MG63 (cell line): ENCODE measurements around the gene MS4A6E. TPM values are rescaled to one million over a fixed set of nuclear protein-coding genes. Genes with fewer than 3 reads are reported as not detected.
"Not testable (repeated sequence)": the region's sequence is repeated elsewhere in the genome, so short reads cannot be mapped to it uniquely, and the experiment has no call there.

Experiments
- DNase-seq: peaks from one replicate; pipeline ENCODE4 v3.0.0-alpha.2; 2020
- H3K27me3 ChIP-seq: fragments of 250-450 bp; sonication (Bioruptor Pico); 2 replicates; pipeline ENCODE4 v1.5.1; 2020; ENCODE audit warnings: mild to moderate bottlenecking, moderate library complexity
- H3K36me3 ChIP-seq: fragments of 250-450 bp; sonication (Bioruptor Pico); 2 replicates; pipeline ENCODE4 v1.5.1; 2020; ENCODE audit warnings: mild to moderate bottlenecking, moderate library complexity
- H3K4me3 ChIP-seq: fragments of 250-450 bp; sonication (Bioruptor Pico); 2 replicates; pipeline ENCODE4 v1.5.1; 2020; ENCODE audit warnings: mild to moderate bottlenecking, moderate library complexity
- H3K9me3 ChIP-seq: fragments of 250-450 bp; sonication (Bioruptor Pico); 2 replicates; pipeline ENCODE4 v1.5.1; 2020; ENCODE audit warnings: mild to moderate bottlenecking, moderate library complexity
- total RNA-seq: library from RNA; depleted of rRNA; stranded (reverse); fragments of >200 nt; shearing (Covaris generic); gene quantifications from 2 replicates; pipeline ENCODE4 v1.2.3, GENCODE V29; 2014; ENCODE audit warnings: low replicate concordance

MS4A6E gene
- total RNA-seq, 1 experiment from 2014 or later, result not detected

GRCh38 chr11:60363542-60364470 is 36.8 kb downstream of the MS4A6E start:
- no peaks in the 10 kb centered on the region for H3K36me3 ChIP-seq
- no peaks in the 10 kb centered on the region for H3K9me3 ChIP-seq
- no peaks in the 10 kb centered on the region for H3K27me3 ChIP-seq
- DNase-seq, result peak; percentile 22
- no peak overlapping the region for H3K4me3 ChIP-seq

GRCh38 chr11:60366262-60366904 is 39.3 kb downstream of the MS4A6E start:
- H3K27me3 ChIP-seq, DNase-seq, H3K4me3 ChIP-seq, H3K36me3 ChIP-seq, H3K9me3 ChIP-seq: not testable (repeated sequence)

DNA sequence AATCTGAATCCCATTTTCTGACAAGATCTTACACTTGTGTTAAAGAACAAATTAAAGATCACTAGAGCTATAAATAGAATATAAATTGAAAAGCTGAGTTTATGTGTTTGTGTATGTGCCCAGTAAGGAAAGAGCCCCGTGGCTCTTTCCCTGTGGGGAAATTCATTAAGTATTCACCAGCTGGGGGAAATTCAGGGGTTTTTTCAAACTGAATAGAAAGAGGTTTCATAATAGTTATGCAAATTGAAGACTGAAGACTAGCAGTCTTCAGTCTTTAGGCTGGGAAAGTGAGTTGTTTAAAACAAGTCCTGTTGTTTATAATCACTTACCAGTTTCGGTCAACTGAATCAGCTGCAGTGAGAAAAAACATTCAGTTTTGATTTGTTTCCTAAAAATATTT is 40.0 kb downstream of the MS4A6E start:
- Histone ChIP-seq H3K27me3 (no peaks in the 10 kb centered on the region), H3K4me3 (no peak overlapping the region), H3K36me3 (no peaks in the 10 kb centered on the region), H3K9me3 (no peaks in the 10 kb centered on the region)
- DNase-seq, result no peak

GRCh38 chr11:60367896-60368295 is 40.8 kb downstream of the MS4A6E start:
- Histone ChIP-seq H3K27me3 (no peaks in the 10 kb centered on the region), H3K9me3 (no peaks in the 10 kb centered on the region), H3K4me3 (no peak overlapping the region), H3K36me3 (no peaks in the 10 kb centered on the region)
- DNase-seq, result no peak

GRCh38 chr11:60370252-60370810 is 43.3 kb downstream of the MS4A6E start:
- no peaks in the 10 kb centered on the region for H3K9me3 ChIP-seq
- no peak for DNase-seq
- no peaks in the 10 kb centered on the region for H3K36me3 ChIP-seq
- no peaks in the 10 kb centered on the region for H3K27me3 ChIP-seq
- H3K4me3 ChIP-seq, result no peak overlapping the region

GRCh38 chr11:60370811-60371298 is 43.8 kb downstream of the MS4A6E start:
- H3K9me3 ChIP-seq, result no peaks in the 10 kb centered on the region
- no peaks in the 10 kb centered on the region for H3K36me3 ChIP-seq
- H3K27me3 ChIP-seq, result no peaks in the 10 kb centered on the region
- H3K4me3 ChIP-seq, result no peak overlapping the region
- no peak for DNase-seq

- no peaks in the 10 kb centered on the region for H3K36me3 ChIP-seq
- no peaks in the 10 kb centered on the region for H3K27me3 ChIP-seq
- H3K4me3 ChIP-seq, result no peak overlapping the region
- H3K9me3 ChIP-seq, result no peaks in the 10 kb centered on the region
- no peak for DNase-seq
Measured at GRCh38 chr11:60371386-60371785, 44.3 kb downstream of the MS4A6E start.

DNA sequence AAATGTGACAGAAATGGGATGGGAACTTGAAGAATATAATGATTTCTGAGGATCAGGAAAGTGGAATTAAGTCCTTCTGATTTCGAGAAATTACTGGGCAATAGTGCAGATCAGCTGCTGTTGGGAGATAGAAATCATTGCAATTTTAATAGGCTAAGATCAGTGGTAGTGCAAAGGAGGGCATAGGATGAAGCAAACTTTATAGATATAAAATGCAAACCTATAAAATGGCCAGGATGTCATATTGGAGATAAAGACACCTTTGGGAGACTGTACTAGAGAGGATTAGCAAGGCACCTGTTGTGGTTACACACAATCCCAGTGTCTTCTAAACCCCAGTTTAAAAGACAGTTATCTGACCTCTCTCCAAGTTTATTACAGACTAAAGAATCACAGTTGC is 44.8 kb downstream of the MS4A6E start:
- Histone ChIP-seq H3K36me3 (no peaks in the 10 kb centered on the region), H3K27me3 (no peaks in the 10 kb centered on the region), H3K4me3 (no peak overlapping the region), H3K9me3 (no peaks in the 10 kb centered on the region)
- DNase-seq, result no peak

DNA sequence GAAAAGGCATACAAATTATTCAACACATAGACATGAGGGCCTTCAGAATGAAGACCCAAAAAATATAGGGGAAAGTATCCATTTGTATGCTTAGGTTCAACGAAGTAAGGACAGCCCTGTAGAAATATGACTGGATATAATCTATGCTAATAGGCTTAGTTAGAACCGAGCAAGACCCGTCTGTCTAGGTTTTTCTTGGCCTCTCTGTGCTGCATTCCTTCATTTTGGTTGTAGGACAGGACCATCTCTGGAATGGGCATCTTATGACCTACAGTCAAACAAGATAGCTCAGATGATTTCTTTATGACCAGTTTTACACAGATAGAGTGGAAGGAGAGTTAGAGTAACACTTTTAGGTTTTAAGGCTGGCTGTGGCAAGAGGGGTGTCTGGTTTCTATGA is 45.7 kb downstream of the MS4A6E start:
- Histone ChIP-seq H3K4me3 (no peak overlapping the region), H3K36me3 (no peaks in the 10 kb centered on the region), H3K27me3 (no peaks in the 10 kb centered on the region), H3K9me3 (no peaks in the 10 kb centered on the region)
- no peak for DNase-seq

DNA sequence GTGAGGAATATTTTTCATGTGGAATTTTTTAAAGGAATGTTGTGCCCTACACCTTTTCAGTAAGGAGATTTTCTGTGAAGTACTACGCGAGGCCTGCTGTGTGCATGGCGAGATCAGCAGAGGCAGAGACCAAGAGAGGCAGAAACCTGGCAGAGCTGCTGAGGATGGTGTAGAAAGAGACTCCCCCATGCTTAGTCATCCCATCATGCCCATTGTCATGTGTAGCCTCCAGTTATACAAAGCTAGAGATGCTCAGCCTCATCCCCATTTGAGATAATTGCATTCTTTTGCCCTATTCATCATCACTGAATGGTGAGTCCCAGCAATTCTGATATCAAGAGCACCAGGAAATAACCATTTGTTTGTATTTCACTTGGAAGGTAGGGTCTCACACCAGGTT is 48.3 kb downstream of the MS4A6E start:
- H3K27me3 ChIP-seq, result no peaks in the 10 kb centered on the region
- no peak overlapping the region for H3K4me3 ChIP-seq
- H3K9me3 ChIP-seq, result no peaks in the 10 kb centered on the region
- DNase-seq, result no peak
- no peaks in the 10 kb centered on the region for H3K36me3 ChIP-seq

- H3K4me3 ChIP-seq, result no peak overlapping the region
- H3K27me3 ChIP-seq, result no peaks in the 10 kb centered on the region
- H3K36me3 ChIP-seq, result no peaks in the 10 kb centered on the region
- DNase-seq, result no peak
- no peaks in the 10 kb centered on the region for H3K9me3 ChIP-seq
Measured at GRCh38 chr11:60376601-60377000, 49.5 kb downstream of the MS4A6E start.

GRCh38 chr11:60377401-60378136 is 50.5 kb downstream of the MS4A6E start:
- DNase-seq, result no peak
- H3K36me3 ChIP-seq, result no peaks in the 10 kb centered on the region
- no peak overlapping the region for H3K4me3 ChIP-seq
- no peaks in the 10 kb centered on the region for H3K27me3 ChIP-seq
- H3K9me3 ChIP-seq, result no peaks in the 10 kb centered on the region

- no peak within 1 kb of the TSS for H3K4me3 ChIP-seq
- H3K27me3 ChIP-seq, result no peaks in the 10 kb centered on the region
- no peak for DNase-seq
Measured at GRCh38 chr11:60378354-60378753, 51.3 kb downstream of the MS4A6E start, which contains the start of gene MS4A7. Gene MS4A7, plus strand, starts transcription at chr11:60378532. Its CDS starts 4,610 bp downstream, at chr11:60383142.

DNA sequence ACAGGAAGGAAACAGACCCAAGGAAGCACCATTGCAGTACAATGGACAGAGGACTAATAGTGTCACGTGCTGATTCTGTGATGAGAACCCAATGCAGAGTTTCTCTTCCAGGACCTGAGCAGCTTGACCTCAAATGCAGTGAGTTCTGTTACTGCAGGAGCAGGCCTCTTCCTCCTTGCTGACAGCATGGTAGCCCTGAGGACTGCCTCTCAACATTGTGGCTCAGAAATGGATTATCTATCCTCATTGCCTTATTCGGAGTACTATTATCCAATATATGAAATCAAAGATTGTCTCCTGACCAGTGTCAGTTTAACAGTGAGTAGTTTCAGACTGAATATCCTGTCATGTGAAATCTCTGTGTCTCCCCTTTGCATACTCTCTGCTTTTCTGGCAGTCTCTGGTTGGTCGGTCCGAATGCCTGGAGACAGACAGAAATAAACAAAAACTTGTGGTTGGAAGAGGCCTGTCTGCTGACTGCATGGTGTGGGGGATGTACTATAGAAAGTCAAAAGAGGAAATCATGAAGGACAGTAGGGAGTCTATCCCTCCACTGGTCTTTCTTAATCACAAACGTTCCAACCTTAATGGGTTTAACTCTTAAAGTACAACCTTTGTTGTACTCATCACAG is 62.3 kb downstream of the MS4A6E start:
- Histone ChIP-seq H3K36me3 (no peaks in the 10 kb centered on the region), H3K9me3 (no peaks in the 10 kb centered on the region), H3K27me3 (no peaks in the 10 kb centered on the region), H3K4me3 (no peak overlapping the region)
- no peak for DNase-seq

More at GRCh38 chr11:60378354-60378753, 51.3 kb downstream of the MS4A6E start, which contains the start of gene MS4A7:
- no peaks in the 10 kb centered on the region for H3K36me3 ChIP-seq
- H3K9me3 ChIP-seq, result no peaks in the 10 kb centered on the region

DNA sequence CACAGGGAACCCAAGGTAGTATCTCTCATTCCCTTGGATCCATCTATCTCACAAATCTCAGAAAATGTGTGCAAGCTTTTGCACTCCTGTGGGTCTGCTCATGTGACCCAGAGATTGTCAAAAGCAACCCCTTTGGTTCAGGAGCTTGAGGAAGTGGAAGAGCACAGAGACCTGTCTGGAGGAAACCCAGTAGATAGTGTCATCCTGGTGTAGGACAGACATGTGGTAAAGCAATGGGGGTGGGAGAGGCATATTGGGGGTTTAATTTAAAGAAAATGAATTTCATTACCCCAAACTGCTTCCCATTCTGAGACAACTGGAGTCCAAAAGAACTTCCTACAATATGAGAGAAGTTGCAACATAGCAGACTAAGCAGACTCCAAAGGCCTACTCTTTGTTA is 63.4 kb downstream of the MS4A6E start:
- H3K9me3 ChIP-seq, result no peaks in the 10 kb centered on the region
- H3K4me3 ChIP-seq, result no peak overlapping the region
- DNase-seq, result no peak
- H3K36me3 ChIP-seq, result no peaks in the 10 kb centered on the region
- H3K27me3 ChIP-seq, result no peaks in the 10 kb centered on the region
